K562 (cell line): ENCODE results near the gene MSRB2.

ENCODE experiments used
- CAMTA2 ChIP-seq: fragments of 250-450 bp; sonication (Bioruptor Pico); conservative IDR thresholded peaks from 2 replicates; pipeline ENCODE4 v1.5.1; 2022
- FOXJ3 ChIP-seq: sonication (generic); formaldehyde crosslinking; IDR thresholded peaks from 2 replicates; pipeline ENCODE4 v1.4.0; 2020; ENCODE audit warnings: mild to moderate bottlenecking, missing genetic modification reagents
- HDGF ChIP-seq: fragments of 450-650 bp; IDR thresholded peaks from 2 replicates; pipeline ENCODE4 v1.6.1; 2016
- HNRNPK ChIP-seq: fragments of 200-400 bp; formaldehyde crosslinking; IDR thresholded peaks from one replicate; pipeline ENCODE4 v1.6.1; 2018; ENCODE audit warnings: mild to moderate bottlenecking, low read depth, low read length; ENCODE audit not compliant: poor library complexity, severe bottlenecking
- POLR2AphosphoS5 ChIP-seq: IDR thresholded peaks from 2 replicates; pipeline ENCODE4 v1.6.1; 2011; ENCODE audit warnings: mild to moderate bottlenecking, low read depth, low read length, moderate library complexity; ENCODE audit not compliant: control insufficient read depth, insufficient read depth
- RCOR1 ChIP-seq, 2 experiments: IDR thresholded peaks; 2 replicates each; pipeline ENCODE4 v1.6.1; 2012; ENCODE audit warnings: low read depth in 2 of 2, low read length in 2 of 2, borderline replicate concordance in 1 of 2, improper control_type of control experiment in 1 of 2
- SMAD1 ChIP-seq: fragments of 150-350 bp; IDR thresholded peaks from 2 replicates; pipeline ENCODE4 v1.6.1; 2014; ENCODE audit warnings: low read length, low read depth; ENCODE audit not compliant: partially characterized antibody
- SREBF2 ChIP-seq: sonication (generic); formaldehyde crosslinking; IDR thresholded peaks from 2 replicates; pipeline ENCODE4 v1.4.0; 2020; ENCODE audit warnings: mild to moderate bottlenecking, missing genetic modification reagents
- TCF7L2 ChIP-seq: fragments of 150-350 bp; IDR thresholded peaks from 2 replicates; pipeline ENCODE4 v1.6.1; 2016; ENCODE audit warnings: low read depth, mild to moderate bottlenecking, low read length, moderate library complexity
- ZNF274 ChIP-seq: IDR thresholded peaks from 2 replicates; pipeline ENCODE4 v1.6.1; 2011; ENCODE audit warnings: low read depth, mild to moderate bottlenecking, low read length, moderate library complexity, borderline replicate concordance
- TF ChIP-seq, protein P1 (sequence below): sonication (generic); IDR thresholded peaks from 2 replicates; pipeline ENCODE4 v1.6.1; 2016
- TF ChIP-seq, protein P2 (sequence below), 2 experiments: fragments of 450-650 bp in 1 of 2; sonication (generic) in 1 of 2; formaldehyde crosslinking in 1 of 2; IDR thresholded peaks in 1 of 2; conservative IDR thresholded peaks in 1 of 2; 2 replicates each; pipeline versions ENCODE4 v1.6.1 to v1.8.1; 2016 to 2023; ENCODE audit warnings: mild to moderate bottlenecking in 2 of 2, moderate library complexity in 2 of 2, inconsistent platforms in 1 of 2, missing genetic modification reagents in 1 of 2

DNA sequence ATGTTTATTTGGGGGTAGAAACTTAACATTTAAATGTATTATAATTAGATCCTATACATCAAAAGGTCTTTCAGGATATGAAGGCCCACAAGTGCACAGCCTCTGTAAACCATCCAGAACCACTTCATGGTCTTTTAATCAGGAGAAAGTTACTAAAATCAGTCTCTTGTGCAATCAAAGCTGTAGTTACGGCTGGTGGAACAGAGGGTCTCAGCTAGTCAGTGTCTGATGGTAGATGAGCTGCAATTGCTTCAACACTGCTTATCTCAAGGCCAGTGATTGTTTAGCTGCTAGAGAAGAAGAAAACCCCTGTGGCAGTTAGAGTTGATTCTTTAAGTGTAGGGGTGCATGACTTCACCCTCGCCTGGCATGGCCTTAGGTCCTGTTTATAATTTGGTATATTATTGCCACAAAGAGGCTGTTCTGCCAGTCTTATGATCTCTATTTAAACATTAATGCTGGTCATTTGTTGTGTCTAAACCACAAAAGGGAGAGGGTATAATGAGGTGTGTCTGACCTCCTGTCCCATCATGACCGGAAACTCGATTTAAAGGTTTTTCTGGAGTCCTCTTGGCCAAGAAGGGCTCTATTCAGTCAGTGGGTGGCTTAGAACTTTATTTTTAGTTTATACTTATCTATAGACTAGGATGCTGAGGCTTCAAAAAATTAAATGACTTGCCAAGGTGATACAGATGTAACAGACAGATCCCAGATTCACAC lies 21.3 kb downstream of the MSRB2 start:
- TF ChIP-seq POLR2AphosphoS5 (no peak), RCOR1 (IDR thresholded peaks at IDR 0.05; ENCODE audit: borderline replicate concordance in 1 of 2, low read depth in 2 of 2, low read length in 2 of 2) (no peak), HNRNPK (no peak), SREBF2 (no peak), TCF7L2 (no peak), ZNF274 (no peak), FOXJ3 (no peak), SMAD1 (no peak), CAMTA2 (CRISPR knock-in tag) (no peak), HDGF (no peak)
- TF ChIP-seq, protein P1, sequence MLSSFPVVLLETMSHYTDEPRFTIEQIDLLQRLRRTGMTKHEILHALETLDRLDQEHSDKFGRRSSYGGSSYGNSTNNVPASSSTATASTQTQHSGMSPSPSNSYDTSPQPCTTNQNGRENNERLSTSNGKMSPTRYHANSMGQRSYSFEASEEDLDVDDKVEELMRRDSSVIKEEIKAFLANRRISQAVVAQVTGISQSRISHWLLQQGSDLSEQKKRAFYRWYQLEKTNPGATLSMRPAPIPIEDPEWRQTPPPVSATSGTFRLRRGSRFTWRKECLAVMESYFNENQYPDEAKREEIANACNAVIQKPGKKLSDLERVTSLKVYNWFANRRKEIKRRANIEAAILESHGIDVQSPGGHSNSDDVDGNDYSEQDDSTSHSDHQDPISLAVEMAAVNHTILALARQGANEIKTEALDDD, result no peak
- TF ChIP-seq, protein P2, sequence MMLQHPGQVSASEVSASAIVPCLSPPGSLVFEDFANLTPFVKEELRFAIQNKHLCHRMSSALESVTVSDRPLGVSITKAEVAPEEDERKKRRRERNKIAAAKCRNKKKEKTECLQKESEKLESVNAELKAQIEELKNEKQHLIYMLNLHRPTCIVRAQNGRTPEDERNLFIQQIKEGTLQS (IDR thresholded peaks at IDR 0.05), result no peak
- TF ChIP-seq, protein P2 (CRISPR knock-in tag; conservative IDR thresholded peaks at IDR 0.05), result no peak
